SJSA1 (cell line): ENCODE data around the gene UROD. TPM values are rescaled to one million over a fixed set of nuclear protein-coding genes. Genes with fewer than 3 reads are reported as not detected.
A peak's percentile ranks its signal among the peaks of the same experiment; 100 is the strongest.
"Not testable (repeated sequence)": the region's sequence is repeated elsewhere in the genome, so short reads cannot be mapped to it uniquely, and the experiment has no call there.

Experiments
- DNase-seq, 2 experiments: peaks; one replicate each; pipeline ENCODE4 v3.0.0-alpha.2; 2015 to 2020; ENCODE audit warnings: low spot score in 2 of 2, low read depth in 1 of 2
- H3K27ac ChIP-seq: fragments of 250-450 bp; sonication (Bioruptor Pico); 2 replicates; pipeline ENCODE4 v1.5.1; 2020; ENCODE audit warnings: mild to moderate bottlenecking, moderate library complexity
- H3K27me3 ChIP-seq: fragments of 250-450 bp; sonication (Bioruptor Pico); replicated peaks from 2 replicates; pipeline ENCODE4 v1.5.1; 2020; ENCODE audit warnings: mild to moderate bottlenecking, moderate library complexity
- H3K36me3 ChIP-seq: fragments of 250-450 bp; sonication (Bioruptor Pico); 2 replicates; pipeline ENCODE4 v1.5.1; 2020; ENCODE audit warnings: mild to moderate bottlenecking
- H3K4me1 ChIP-seq: fragments of 250-450 bp; sonication (Bioruptor Pico); replicated peaks from 2 replicates; pipeline ENCODE4 v1.6.1; 2021; ENCODE audit warnings: mild to moderate bottlenecking
- H3K4me3 ChIP-seq: fragments of 250-450 bp; sonication (Bioruptor Pico); 2 replicates; pipeline ENCODE4 v1.5.1; 2020; ENCODE audit warnings: mild to moderate bottlenecking
- H3K9me3 ChIP-seq: fragments of 250-450 bp; sonication (Bioruptor Pico); replicated peaks from 2 replicates; pipeline ENCODE4 v1.5.1; 2020; ENCODE audit warnings: mild to moderate bottlenecking
- total RNA-seq: library from RNA; depleted of rRNA; stranded (reverse); fragments of >200 nt; shearing (Covaris generic); gene quantifications from 2 replicates; pipeline ENCODE4 v1.2.3, GENCODE V29; 2014; rRNA removed

The UROD gene
- total RNA-seq: 91.3 and 114 TPM in 2 replicates

GRCh38 chr1:45011837-45012638 is at the start of gene UROD:
UROD (plus strand) TSS chr1:45012254; CDS start chr1:45012266, 12 bp downstream.
- H3K36me3 ChIP-seq: peaks cover 65% of the 10 kb centered on the region
- H3K9me3 ChIP-seq: no peaks in the 10 kb centered on the region
- DNase-seq: peak; percentile 88 to 95

GRCh38 chr1:44962729-44963128 is 49.3 kb upstream of the UROD start:
- Histone ChIP-seq H3K36me3 (0 out of 2 replicates have a peak, but pooled peaks cover 9% of the 10 kb centered on the region), H3K9me3 (no peaks in the 10 kb centered on the region), H3K4me3 (no peak overlapping the region), H3K4me1 (no peaks in the 10 kb centered on the region), H3K27ac (no peak overlapping the region), H3K27me3 (no peaks in the 10 kb centered on the region)
- DNase-seq: no peak

More at GRCh38 chr1:45011837-45012638, at the start of gene UROD:
- peak within 1 kb of the TSS; percentile 93 for H3K4me3 ChIP-seq
- no peaks in the 10 kb centered on the region for H3K27me3 ChIP-seq
- H3K27ac ChIP-seq: peak within 1 kb of the TSS; percentile 10
- H3K4me1 ChIP-seq: peaks cover 27% of the 10 kb centered on the region

GRCh38 chr1:44964396-44964795 is 47.7 kb upstream of the UROD start:
- Histone ChIP-seq H3K36me3 (peaks cover 10% of the 10 kb centered on the region; the same call in 1 of the 2 replicates), H3K4me3 (no peak overlapping the region), H3K4me1 (peaks cover 8% of the 10 kb centered on the region; the same call in 1 of the 2 replicates), H3K9me3 (no peaks in the 10 kb centered on the region), H3K27ac (no peak overlapping the region), H3K27me3 (no peaks in the 10 kb centered on the region)
- DNase-seq: no peak

- Histone ChIP-seq H3K4me3 (no peak overlapping the region), H3K4me1 (peaks cover 21% of the 10 kb centered on the region), H3K27me3 (no peaks in the 10 kb centered on the region), H3K9me3 (no peaks in the 10 kb centered on the region), H3K36me3 (peaks cover 32% of the 10 kb centered on the region), H3K27ac (peak overlapping the region; percentile 20; the same call in 1 of the 2 replicates)
- DNase-seq: peak in 1 of 2 experiments; percentile 47
Observed at GRCh38 chr1:44970317-44970716, 41.7 kb upstream of the UROD start.

- Histone ChIP-seq H3K36me3 (peaks cover 59% of the 10 kb centered on the region), H3K4me3 (no peak overlapping the region), H3K27me3 (no peaks in the 10 kb centered on the region), H3K4me1 (peaks cover 18% of the 10 kb centered on the region), H3K9me3 (no peaks in the 10 kb centered on the region), H3K27ac (no peak overlapping the region)
- no peak for DNase-seq
Observed at GRCh38 chr1:44973645-44974044, 38.4 kb upstream of the UROD start.

- Histone ChIP-seq H3K27me3 (no peaks in the 10 kb centered on the region), H3K27ac (no peak overlapping the region), H3K9me3 (no peaks in the 10 kb centered on the region), H3K4me1 (no peaks in the 10 kb centered on the region), H3K4me3 (no peak overlapping the region), H3K36me3 (peaks cover 63% of the 10 kb centered on the region)
- DNase-seq: no peak
Observed at GRCh38 chr1:44976252-44976651, 35.8 kb upstream of the UROD start.

- not testable (repeated sequence) for H3K27ac ChIP-seq, H3K9me3 ChIP-seq, H3K4me3 ChIP-seq, DNase-seq, H3K27me3 ChIP-seq, H3K4me1 ChIP-seq
- peaks cover 55% of the 10 kb centered on the region for H3K36me3 ChIP-seq
Observed at GRCh38 chr1:44977372-44977771, 34.7 kb upstream of the UROD start.

- no peaks in the 10 kb centered on the region for H3K27me3 ChIP-seq
- H3K27ac ChIP-seq: no peak overlapping the region; the same call in 1 of the 2 replicates
- H3K36me3 ChIP-seq: peaks cover 3% of the 10 kb centered on the region
- H3K4me1 ChIP-seq: peaks cover 12% of the 10 kb centered on the region
- peak overlapping the region; percentile 84 for H3K4me3 ChIP-seq
- DNase-seq: peak in 1 of 2 experiments; percentile 7
- H3K9me3 ChIP-seq: no peaks in the 10 kb centered on the region
Observed at GRCh38 chr1:44985747-44986359, 26.2 kb upstream of the UROD start.

GRCh38 chr1:44988531-44989156 is 23.4 kb upstream of the UROD start:
- Histone ChIP-seq H3K4me3 (no peak overlapping the region), H3K4me1 (peaks cover 12% of the 10 kb centered on the region), H3K36me3 (peaks cover 3% of the 10 kb centered on the region), H3K9me3 (no peaks in the 10 kb centered on the region), H3K27ac (no peak overlapping the region), H3K27me3 (no peaks in the 10 kb centered on the region)
- DNase-seq: no peak

- Histone ChIP-seq H3K27me3 (no peaks in the 10 kb centered on the region), H3K4me3 (no peak overlapping the region), H3K36me3 (no peaks in the 10 kb centered on the region), H3K4me1 (no peaks in the 10 kb centered on the region), H3K27ac (no peak overlapping the region), H3K9me3 (no peaks in the 10 kb centered on the region)
- no peak for DNase-seq
Observed at GRCh38 chr1:44994309-44994898, 17.6 kb upstream of the UROD start.

- DNase-seq: no peak
- H3K36me3 ChIP-seq: no peaks in the 10 kb centered on the region
- H3K27ac ChIP-seq: no peak overlapping the region
Observed at GRCh38 chr1:44995467-44996238, 16.4 kb upstream of the UROD start.

GRCh38 chr1:44999232-44999631 is 12.8 kb upstream of the UROD start:
- Histone ChIP-seq H3K36me3 (peaks cover 28% of the 10 kb centered on the region), H3K4me3 (no peak overlapping the region), H3K4me1 (no peaks in the 10 kb centered on the region), H3K27me3 (no peaks in the 10 kb centered on the region), H3K27ac (no peak overlapping the region), H3K9me3 (no peaks in the 10 kb centered on the region)
- DNase-seq: no peak

More at GRCh38 chr1:44995467-44996238, 16.4 kb upstream of the UROD start:
- no peaks in the 10 kb centered on the region for H3K4me1 ChIP-seq
- H3K9me3 ChIP-seq: no peaks in the 10 kb centered on the region
- H3K27me3 ChIP-seq: no peaks in the 10 kb centered on the region
- no peak overlapping the region for H3K4me3 ChIP-seq

GRCh38 chr1:45001011-45001481 is 11.0 kb upstream of the UROD start:
- Histone ChIP-seq H3K9me3 (no peaks in the 10 kb centered on the region), H3K27ac (no peak overlapping the region), H3K4me3 (no peak overlapping the region), H3K36me3 (peaks cover 42% of the 10 kb centered on the region), H3K27me3 (no peaks in the 10 kb centered on the region), H3K4me1 (no peaks in the 10 kb centered on the region)
- DNase-seq: no peak
